Activated CD4-positive, CD25-positive, alpha-beta regulatory T cell treated with anti-CD3 and anti-CD28 coated beads, Interleukin-2, amount 50 U/mL, for 24 hours (primary cell): ENCODE data around the gene DDTL.

Source experiments
- ATAC-seq, 2 donors: fragments of 150-1000 bp; cut with Tn5 transposase; one replicate each; pipeline ENCODE4 v1.10.0; 2021; ENCODE audit warnings: mild to moderate bottlenecking in 1 of 2, moderate library complexity in 1 of 2

Gene DDTL

GRCh38 chr22:24007253-24008021, 40.7 kb downstream of the DDTL start:
- no peak for ATAC-seq

GRCh38 chr22:24008022-24008283, 41.3 kb downstream of the DDTL start:
- ATAC-seq: no peak

- no peak for ATAC-seq
These were observed 41.9 kb downstream of the DDTL start for GRCh38 chr22:24008381-24009226.

- ATAC-seq: no peak
These were observed 42.7 kb downstream of the DDTL start for GRCh38 chr22:24009227-24010017.

- ATAC-seq: no peak
These were observed 43.3 kb downstream of the DDTL start for GRCh38 chr22:24010018-24010391.

GRCh38 chr22:24011735-24012068, 45.0 kb downstream of the DDTL start:
- no peak for ATAC-seq

- no peak for ATAC-seq
These were observed 49.5 kb downstream of the DDTL start for GRCh38 chr22:24016156-24016555.

GRCh38 chr22:24021304-24021703, 54.6 kb downstream of the DDTL start:
- no peak for ATAC-seq
